GM18951 (cell line): ENCODE measurements around the gene ERFE.

Experiments used
- POLR2A ChIP-seq: IDR thresholded peaks from 4 replicates; pipeline ENCODE4 v1.6.1; 2011; ENCODE audit warnings: mild to moderate bottlenecking; ENCODE audit not compliant: insufficient read length, insufficient read depth; ENCODE audit errors: extremely low read depth
- in situ Hi-C: fragments of 300-500 bp; cut with MboI; formaldehyde crosslinking; loops from one replicate; pipeline ENCODE4 v1.12.0; 2022; ENCODE audit warnings: low sequenced_read_pairs, mixed read lengths, inconsistent platforms; ENCODE audit not compliant: unreplicated experiment

Gene ERFE

GRCh38 chr2:238183821-238184220 is 25.1 kb downstream of the ERFE start:
- in situ Hi-C loops, result no loop called here
- no peak for TF ChIP-seq POLR2A

- no peak for TF ChIP-seq POLR2A
- in situ Hi-C loops, result no loop called here
Measured at GRCh38 chr2:238187618-238188548, 29.1 kb downstream of the ERFE start.

- no peak for TF ChIP-seq POLR2A
- in situ Hi-C loops, result no loop called here
Measured at GRCh38 chr2:238190445-238190844, 31.7 kb downstream of the ERFE start.

GRCh38 chr2:238202326-238203093 is 43.7 kb downstream of the ERFE start:
- TF ChIP-seq POLR2A, result no peak
- in situ Hi-C loops, result no loop called here

GRCh38 chr2:238203094-238203972 is 44.6 kb downstream of the ERFE start, which contains the start of gene ILKAP:
Gene ILKAP (minus strand): TSS chr2:238203695. CDS start chr2:238203553, 142 bp downstream.
- in situ Hi-C loops, result no loop called here
- TF ChIP-seq POLR2A, result peak; percentile 91

- in situ Hi-C loops, result no loop called here
- no peak for TF ChIP-seq POLR2A
Measured at GRCh38 chr2:238203973-238204683, 45.4 kb downstream of the ERFE start.

- in situ Hi-C loops, result no loop called here
Measured at GRCh38 chr2:238207006-238207405, 48.2 kb downstream of the ERFE start.

GRCh38 chr2:238216651-238217184 is 57.9 kb downstream of the ERFE start:
- TF ChIP-seq POLR2A, result no peak
- in situ Hi-C loops, result no loop called here

More at GRCh38 chr2:238207006-238207405, 48.2 kb downstream of the ERFE start:
- TF ChIP-seq POLR2A, result no peak
